GM23338 (cell line): Measurements from ENCODE around the gene BPIFB6. TPM values are rescaled to one million over a fixed set of nuclear protein-coding genes. Genes with fewer than 3 reads are reported as not detected.

Source experiments
- ATAC-seq: fragments of 200-7000 bp; cut with Tn5 transposase; 3 replicates; pipeline ENCODE4 v1.9.1; 2020
- DNase-seq: peaks from one replicate; pipeline ENCODE4 v3.0.0-alpha.2; 2015; ENCODE audit warnings: low spot score
- H2AFZ ChIP-seq: fragments of 200-600 bp; sonication (generic); 2 replicates; pipeline ENCODE4 v1.8.0; 2016; ENCODE audit warnings: antibody characterized with exemption, mild to moderate bottlenecking, moderate library complexity
- H3F3A ChIP-seq: fragments of 200-600 bp; sonication (generic); replicated peaks from 2 replicates; pipeline ENCODE4 v1.8.0; 2017; ENCODE audit warnings: antibody characterized with exemption, mixed run types, low read depth
- H3K27ac ChIP-seq: fragments of 200-600 bp; sonication (generic); 2 replicates; pipeline ENCODE4 v1.6.1; 2016; ENCODE audit warnings: low read depth
- H3K27me3 ChIP-seq: fragments of 200-600 bp; sonication (generic); 2 replicates; pipeline ENCODE4 v1.8.0; 2016; ENCODE audit warnings: mild to moderate bottlenecking, mixed run types, moderate library complexity; ENCODE audit not compliant: insufficient read depth
- H3K36me3 ChIP-seq: fragments of 200-600 bp; sonication (generic); 2 replicates; pipeline ENCODE4 v1.8.0; 2016; ENCODE audit warnings: mild to moderate bottlenecking; ENCODE audit not compliant: insufficient read depth
- H3K4me1 ChIP-seq: fragments of 200-600 bp; sonication (generic); 2 replicates; pipeline ENCODE4 v1.8.0; 2016; ENCODE audit warnings: mild to moderate bottlenecking, moderate library complexity; ENCODE audit not compliant: insufficient read depth
- H3K4me2 ChIP-seq: fragments of 200-600 bp; sonication (generic); 2 replicates; pipeline ENCODE4 v1.7.1; 2017; ENCODE audit warnings: mixed run types
- H3K4me3 ChIP-seq: fragments of 200-600 bp; sonication (generic); 2 replicates; pipeline ENCODE4 v1.6.1; 2016; ENCODE audit warnings: mixed run types
- H3K79me2 ChIP-seq: fragments of 200-600 bp; sonication (generic); replicated peaks from 2 replicates; pipeline ENCODE4 v1.8.0; 2017; ENCODE audit warnings: mild to moderate bottlenecking; ENCODE audit not compliant: insufficient read depth
- H3K9me2 ChIP-seq: fragments of 200-600 bp; sonication (generic); 2 replicates; pipeline ENCODE4 v1.8.0; 2017; ENCODE audit not compliant: insufficient read depth
- H4K20me1 ChIP-seq: fragments of 200-600 bp; sonication (generic); replicated peaks from 2 replicates; pipeline ENCODE4 v1.8.0; 2017; ENCODE audit warnings: mild to moderate bottlenecking; ENCODE audit not compliant: insufficient read depth
- H3K27ac Mint-ChIP-seq: 2 replicates; pipeline ENCODE4 v1.8.0; 2020; ENCODE audit warnings: inconsistent platforms, mild to moderate bottlenecking, moderate library complexity, mixed read lengths
- H3K27me3 Mint-ChIP-seq: 3 replicates; pipeline ENCODE4 v1.8.0; 2022; ENCODE audit warnings: low read depth, mild to moderate bottlenecking, moderate library complexity, mixed read lengths, inconsistent platforms; ENCODE audit not compliant: insufficient read depth, poor library complexity
- H3K36me3 Mint-ChIP-seq: 3 replicates; pipeline ENCODE4 v1.8.0; 2021; ENCODE audit warnings: low read depth, mild to moderate bottlenecking, inconsistent platforms, moderate library complexity, mixed read lengths
- H3K4me1 Mint-ChIP-seq: 3 replicates; pipeline ENCODE4 v1.8.0; 2020; ENCODE audit warnings: mild to moderate bottlenecking, inconsistent platforms, mixed read lengths
- H3K4me3 Mint-ChIP-seq: 3 replicates; pipeline ENCODE4 v1.8.0; 2021; ENCODE audit warnings: moderate library complexity, mild to moderate bottlenecking, inconsistent platforms, mixed read lengths
- H3K9me3 Mint-ChIP-seq: 3 replicates; pipeline ENCODE4 v1.8.0; 2020; ENCODE audit warnings: moderate library complexity, mild to moderate bottlenecking, inconsistent platforms, mixed read lengths
- CREB1 ChIP-seq: fragments of 250-450 bp; sonication (Bioruptor Pico); IDR thresholded peaks from 2 replicates; pipeline ENCODE4 v1.5.0; 2020; ENCODE audit warnings: low read depth, mild to moderate bottlenecking, moderate library complexity
- ETS1 ChIP-seq: IDR thresholded peaks from 2 replicates; pipeline ENCODE4 v1.6.1; 2016; ENCODE audit warnings: antibody characterized with exemption
- EZH2 ChIP-seq: fragments of 200-600 bp; sonication (generic); IDR thresholded peaks from one replicate; pipeline ENCODE4 v1.8.0; 2017; ENCODE audit warnings: antibody characterized with exemption, mild to moderate bottlenecking, low read depth; ENCODE audit not compliant: unreplicated experiment
- EZH2phosphoT487 ChIP-seq: fragments of 200-600 bp; sonication (generic); IDR thresholded peaks from one replicate; pipeline ENCODE4 v1.8.1; 2018; ENCODE audit warnings: antibody characterized with exemption; ENCODE audit not compliant: unreplicated experiment
- NANOG ChIP-seq: IDR thresholded peaks from 2 replicates; pipeline ENCODE4 v1.6.1; 2016; ENCODE audit warnings: antibody characterized with exemption, borderline replicate concordance
- POLR2AphosphoS5 ChIP-seq: IDR thresholded peaks from 2 replicates; pipeline ENCODE4 v1.6.1; 2016; ENCODE audit warnings: antibody characterized with exemption, low read depth
- STAT1 ChIP-seq: IDR thresholded peaks from one replicate; pipeline ENCODE4 v1.6.1; 2016; ENCODE audit warnings: antibody characterized with exemption; ENCODE audit not compliant: unreplicated experiment
- ZNF114 ChIP-seq: fragments of 250-450 bp; sonication (Bioruptor Pico); IDR thresholded peaks from 2 replicates; pipeline ENCODE4 v1.5.0; 2020; ENCODE audit warnings: mild to moderate bottlenecking, moderate library complexity
- ZNF331 ChIP-seq: fragments of 250-450 bp; sonication (Bioruptor Pico); IDR thresholded peaks from 2 replicates; pipeline ENCODE4 v1.5.0; 2020; ENCODE audit warnings: low read depth, mild to moderate bottlenecking, moderate library complexity
- polyA plus RNA-seq: library from polyadenylated mRNA; unstranded; fragments of >200 nt; fragmentation: Nextera tagmentation; extraction: Ambion mirVana; gene quantifications from 2 replicates; pipeline ENCODE4 v1.2.1, GENCODE V29; 2016
- total RNA-seq: library from RNA; depleted of rRNA; stranded (reverse); fragments of >200 nt; shearing (Covaris generic); gene quantifications from 2 replicates; pipeline ENCODE4 v1.2.3, GENCODE V29; 2014
- TF ChIP-seq, protein P1 (sequence below): fragments of 250-450 bp; sonication (Bioruptor Pico); IDR thresholded peaks from 2 replicates; pipeline ENCODE4 v1.5.0; 2020; ENCODE audit warnings: mild to moderate bottlenecking, moderate library complexity
- TF ChIP-seq, protein P2 (sequence below): IDR thresholded peaks from one replicate; pipeline ENCODE4 v1.6.1; 2018; ENCODE audit warnings: antibody characterized with exemption; ENCODE audit not compliant: unreplicated experiment

Gene BPIFB6
- total and polyA plus RNA-seq, 2 experiments from 2014 or later = not detected

- TF ChIP-seq, protein P1, sequence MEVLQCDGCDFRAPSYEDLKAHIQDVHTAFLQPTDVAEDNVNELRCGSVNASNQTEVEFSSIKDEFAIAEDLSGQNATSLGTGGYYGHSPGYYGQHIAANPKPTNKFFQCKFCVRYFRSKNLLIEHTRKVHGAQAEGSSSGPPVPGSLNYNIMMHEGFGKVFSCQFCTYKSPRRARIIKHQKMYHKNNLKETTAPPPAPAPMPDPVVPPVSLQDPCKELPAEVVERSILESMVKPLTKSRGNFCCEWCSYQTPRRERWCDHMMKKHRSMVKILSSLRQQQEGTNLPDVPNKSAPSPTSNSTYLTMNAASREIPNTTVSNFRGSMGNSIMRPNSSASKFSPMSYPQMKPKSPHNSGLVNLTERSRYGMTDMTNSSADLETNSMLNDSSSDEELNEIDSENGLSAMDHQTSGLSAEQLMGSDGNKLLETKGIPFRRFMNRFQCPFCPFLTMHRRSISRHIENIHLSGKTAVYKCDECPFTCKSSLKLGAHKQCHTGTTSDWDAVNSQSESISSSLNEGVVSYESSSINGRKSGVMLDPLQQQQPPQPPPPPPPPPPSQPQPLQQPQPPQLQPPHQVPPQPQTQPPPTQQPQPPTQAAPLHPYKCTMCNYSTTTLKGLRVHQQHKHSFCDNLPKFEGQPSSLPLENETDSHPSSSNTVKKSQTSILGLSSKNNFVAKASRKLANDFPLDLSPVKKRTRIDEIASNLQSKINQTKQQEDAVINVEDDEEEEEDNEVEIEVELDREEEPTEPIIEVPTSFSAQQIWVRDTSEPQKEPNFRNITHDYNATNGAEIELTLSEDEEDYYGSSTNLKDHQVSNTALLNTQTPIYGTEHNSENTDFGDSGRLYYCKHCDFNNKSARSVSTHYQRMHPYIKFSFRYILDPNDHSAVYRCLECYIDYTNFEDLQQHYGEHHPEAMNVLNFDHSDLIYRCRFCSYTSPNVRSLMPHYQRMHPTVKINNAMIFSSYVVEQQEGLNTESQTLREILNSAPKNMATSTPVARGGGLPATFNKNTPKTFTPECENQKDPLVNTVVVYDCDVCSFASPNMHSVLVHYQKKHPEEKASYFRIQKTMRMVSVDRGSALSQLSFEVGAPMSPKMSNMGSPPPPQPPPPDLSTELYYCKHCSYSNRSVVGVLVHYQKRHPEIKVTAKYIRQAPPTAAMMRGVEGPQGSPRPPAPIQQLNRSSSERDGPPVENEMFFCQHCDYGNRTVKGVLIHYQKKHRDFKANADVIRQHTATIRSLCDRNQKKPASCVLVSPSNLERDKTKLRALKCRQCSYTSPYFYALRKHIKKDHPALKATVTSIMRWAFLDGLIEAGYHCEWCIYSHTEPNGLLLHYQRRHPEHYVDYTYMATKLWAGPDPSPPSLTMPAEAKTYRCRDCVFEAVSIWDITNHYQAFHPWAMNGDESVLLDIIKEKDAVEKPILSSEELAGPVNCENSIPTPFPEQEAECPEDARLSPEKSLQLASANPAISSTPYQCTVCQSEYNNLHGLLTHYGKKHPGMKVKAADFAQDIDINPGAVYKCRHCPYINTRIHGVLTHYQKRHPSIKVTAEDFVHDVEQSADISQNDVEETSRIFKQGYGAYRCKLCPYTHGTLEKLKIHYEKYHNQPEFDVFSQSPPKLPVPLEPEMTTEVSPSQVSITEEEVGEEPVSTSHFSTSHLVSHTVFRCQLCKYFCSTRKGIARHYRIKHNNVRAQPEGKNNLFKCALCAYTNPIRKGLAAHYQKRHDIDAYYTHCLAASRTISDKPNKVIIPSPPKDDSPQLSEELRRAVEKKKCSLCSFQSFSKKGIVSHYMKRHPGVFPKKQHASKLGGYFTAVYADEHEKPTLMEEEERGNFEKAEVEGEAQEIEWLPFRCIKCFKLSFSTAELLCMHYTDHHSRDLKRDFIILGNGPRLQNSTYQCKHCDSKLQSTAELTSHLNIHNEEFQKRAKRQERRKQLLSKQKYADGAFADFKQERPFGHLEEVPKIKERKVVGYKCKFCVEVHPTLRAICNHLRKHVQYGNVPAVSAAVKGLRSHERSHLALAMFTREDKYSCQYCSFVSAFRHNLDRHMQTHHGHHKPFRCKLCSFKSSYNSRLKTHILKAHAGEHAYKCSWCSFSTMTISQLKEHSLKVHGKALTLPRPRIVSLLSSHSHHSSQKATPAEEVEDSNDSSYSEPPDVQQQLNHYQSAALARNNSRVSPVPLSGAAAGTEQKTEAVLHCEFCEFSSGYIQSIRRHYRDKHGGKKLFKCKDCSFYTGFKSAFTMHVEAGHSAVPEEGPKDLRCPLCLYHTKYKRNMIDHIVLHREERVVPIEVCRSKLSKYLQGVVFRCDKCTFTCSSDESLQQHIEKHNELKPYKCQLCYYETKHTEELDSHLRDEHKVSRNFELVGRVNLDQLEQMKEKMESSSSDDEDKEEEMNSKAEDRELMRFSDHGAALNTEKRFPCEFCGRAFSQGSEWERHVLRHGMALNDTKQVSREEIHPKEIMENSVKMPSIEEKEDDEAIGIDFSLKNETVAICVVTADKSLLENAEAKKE = no peak
- TF ChIP-seq STAT1 (no peak), CREB1 (CRISPR knock-in tag) (no peak), POLR2AphosphoS5 (no peak)
These were observed 38.2 kb downstream of the BPIFB6 start (continued) for GRCh38 chr20:33069673-33070072.

GRCh38 chr20:33070111-33071053 lies 38.9 kb downstream of the BPIFB6 start:
- H3K9me2 ChIP-seq = no peaks in the 10 kb centered on the region
- H3K4me3 ChIP-seq = no peak overlapping the region
- H3K79me2 ChIP-seq = no peaks in the 10 kb centered on the region
- no peaks in the 10 kb centered on the region for H4K20me1 ChIP-seq
- H3K4me2 ChIP-seq = no peak overlapping the region
- ATAC-seq (no peak), DNase-seq (no peak)
- no peaks in the 10 kb centered on the region for H3K4me1 Mint-ChIP-seq
- no peak overlapping the region for H2AFZ ChIP-seq
- peaks cover 6% of the 10 kb centered on the region for H3K27me3 Mint-ChIP-seq
- H3K27me3 ChIP-seq = no peaks in the 10 kb centered on the region
- H3K9me3 Mint-ChIP-seq = no peaks in the 10 kb centered on the region; the same call in 2 of the 3 replicates
- no peak overlapping the region for H3K27ac Mint-ChIP-seq
- no peaks in the 10 kb centered on the region for H3F3A ChIP-seq
- H3K36me3 ChIP-seq = no peaks in the 10 kb centered on the region
- no peaks in the 10 kb centered on the region for H3K4me1 ChIP-seq
- no peak overlapping the region for H3K4me3 Mint-ChIP-seq
- H3K36me3 Mint-ChIP-seq = no peaks in the 10 kb centered on the region; the same call in 2 of the 3 replicates
- no peak overlapping the region for H3K27ac ChIP-seq
- TF ChIP-seq ZNF331 (no peak), ETS1 (no peak), EZH2phosphoT487 (no peak), STAT1 (no peak), NANOG (no peak), CREB1 (CRISPR knock-in tag) (no peak), ZNF114 (CRISPR knock-in tag) (no peak), POLR2AphosphoS5 (no peak), EZH2 (no peak)
- TF ChIP-seq, protein P2, sequence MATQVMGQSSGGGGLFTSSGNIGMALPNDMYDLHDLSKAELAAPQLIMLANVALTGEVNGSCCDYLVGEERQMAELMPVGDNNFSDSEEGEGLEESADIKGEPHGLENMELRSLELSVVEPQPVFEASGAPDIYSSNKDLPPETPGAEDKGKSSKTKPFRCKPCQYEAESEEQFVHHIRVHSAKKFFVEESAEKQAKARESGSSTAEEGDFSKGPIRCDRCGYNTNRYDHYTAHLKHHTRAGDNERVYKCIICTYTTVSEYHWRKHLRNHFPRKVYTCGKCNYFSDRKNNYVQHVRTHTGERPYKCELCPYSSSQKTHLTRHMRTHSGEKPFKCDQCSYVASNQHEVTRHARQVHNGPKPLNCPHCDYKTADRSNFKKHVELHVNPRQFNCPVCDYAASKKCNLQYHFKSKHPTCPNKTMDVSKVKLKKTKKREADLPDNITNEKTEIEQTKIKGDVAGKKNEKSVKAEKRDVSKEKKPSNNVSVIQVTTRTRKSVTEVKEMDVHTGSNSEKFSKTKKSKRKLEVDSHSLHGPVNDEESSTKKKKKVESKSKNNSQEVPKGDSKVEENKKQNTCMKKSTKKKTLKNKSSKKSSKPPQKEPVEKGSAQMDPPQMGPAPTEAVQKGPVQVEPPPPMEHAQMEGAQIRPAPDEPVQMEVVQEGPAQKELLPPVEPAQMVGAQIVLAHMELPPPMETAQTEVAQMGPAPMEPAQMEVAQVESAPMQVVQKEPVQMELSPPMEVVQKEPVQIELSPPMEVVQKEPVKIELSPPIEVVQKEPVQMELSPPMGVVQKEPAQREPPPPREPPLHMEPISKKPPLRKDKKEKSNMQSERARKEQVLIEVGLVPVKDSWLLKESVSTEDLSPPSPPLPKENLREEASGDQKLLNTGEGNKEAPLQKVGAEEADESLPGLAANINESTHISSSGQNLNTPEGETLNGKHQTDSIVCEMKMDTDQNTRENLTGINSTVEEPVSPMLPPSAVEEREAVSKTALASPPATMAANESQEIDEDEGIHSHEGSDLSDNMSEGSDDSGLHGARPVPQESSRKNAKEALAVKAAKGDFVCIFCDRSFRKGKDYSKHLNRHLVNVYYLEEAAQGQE = no peak
